Measurements from ENCODE around the gene ZNF366.

Gene ZNF366

DNA sequence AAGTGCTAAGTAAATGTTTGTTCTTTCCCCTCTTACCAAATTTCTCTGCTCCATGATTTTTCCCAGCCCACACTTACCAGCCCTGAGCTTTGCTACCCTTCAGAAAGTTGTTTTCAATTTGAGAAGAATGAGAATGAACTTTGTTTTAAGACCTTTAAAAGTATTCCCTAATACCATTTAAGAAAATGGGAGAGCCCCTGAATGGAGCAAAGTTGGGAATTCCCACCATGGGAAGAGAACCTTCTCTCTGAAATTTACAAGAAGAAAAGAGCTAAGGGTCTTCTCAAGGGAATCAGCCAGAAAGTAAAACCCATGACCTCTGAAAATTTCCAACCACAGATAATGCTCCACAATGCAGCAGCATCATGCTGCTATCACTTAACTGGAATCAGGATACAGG is 17.7 kb downstream of the ZNF366 start:
- no peak for DNase-seq (ENCODE audit: low spot score)

GRCh38 chr5:72488756-72489155 is 18.5 kb downstream of the ZNF366 start:
- DNase-seq (ENCODE audit: low spot score), result no peak

DNA sequence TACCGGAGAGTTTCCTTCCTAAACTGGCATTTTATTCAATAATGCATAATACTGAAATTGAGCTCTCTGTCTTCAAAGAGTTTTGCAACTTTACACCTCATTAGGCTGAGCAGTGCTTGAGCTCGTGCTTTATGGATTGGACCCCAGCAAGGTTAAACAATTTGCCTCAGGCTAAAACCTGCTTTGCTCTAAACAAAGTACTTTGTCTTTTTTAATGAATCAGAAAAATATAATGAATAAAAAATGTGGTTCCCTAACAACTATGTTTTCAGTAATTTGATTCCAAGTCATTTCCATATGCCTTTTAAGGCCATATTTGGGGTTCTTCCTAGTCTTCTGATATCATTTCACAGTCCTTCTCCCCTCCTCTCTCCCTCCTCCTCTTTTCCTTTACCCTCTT is 20.0 kb downstream of the ZNF366 start:
- no peak for DNase-seq (ENCODE audit: low spot score)

- DNase-seq (ENCODE audit: low spot score), result no peak
Observed at GRCh38 chr5:72486371-72486770, 20.8 kb downstream of the ZNF366 start.

DNA sequence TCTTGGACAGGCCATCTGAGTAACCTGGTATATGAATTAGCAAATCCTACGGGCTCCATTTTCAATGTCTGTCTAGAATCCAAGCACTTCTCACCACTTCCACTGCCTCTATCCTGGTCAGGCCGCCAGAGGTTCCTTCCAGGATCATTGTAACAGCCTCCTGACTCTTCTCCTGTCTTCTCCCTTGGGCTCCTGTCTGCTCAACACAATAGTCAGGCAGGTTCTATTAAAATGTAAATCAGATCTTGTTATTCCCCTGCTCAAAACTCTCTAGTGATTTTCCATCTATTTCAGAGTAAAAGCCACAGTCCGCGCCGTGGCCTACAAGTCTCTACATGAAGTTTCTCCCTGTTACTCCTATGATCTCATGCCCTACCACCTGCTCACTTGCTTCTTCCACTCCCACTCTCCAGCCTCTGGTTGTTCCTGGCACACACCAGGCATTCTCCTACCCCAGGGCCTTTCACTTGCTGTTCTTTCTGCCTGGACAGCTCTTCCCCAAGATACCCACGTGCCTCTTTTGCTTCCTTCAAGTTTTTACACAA is 21.7 kb downstream of the ZNF366 start:
- DNase-seq (ENCODE audit: low spot score), result no peak

- no peak for DNase-seq (ENCODE audit: low spot score)
Observed at GRCh38 chr5:72482046-72482445, 25.2 kb downstream of the ZNF366 start.

GRCh38 chr5:72480841-72481240 is 26.4 kb downstream of the ZNF366 start:
- no peak for DNase-seq (ENCODE audit: low spot score)

DNA sequence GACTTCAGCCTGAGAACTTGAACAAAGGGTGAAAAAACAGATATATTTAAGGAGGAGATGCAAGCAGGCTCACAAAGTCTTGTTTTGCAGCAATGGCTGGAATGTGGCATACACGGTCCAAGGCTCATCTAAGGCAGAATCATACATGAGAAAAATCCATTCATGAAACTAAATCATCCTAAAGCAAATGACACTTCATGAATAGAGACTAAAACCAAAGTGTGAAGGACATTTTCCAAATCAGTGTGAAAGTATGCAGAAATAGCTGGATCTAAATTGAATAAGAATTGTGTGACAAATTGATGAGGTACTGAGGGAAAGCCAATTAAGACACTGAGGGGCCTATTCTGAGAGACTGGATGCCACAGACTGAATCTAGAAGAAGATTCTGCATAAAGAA is 27.3 kb downstream of the ZNF366 start:
- DNase-seq (ENCODE audit: low spot score), result no peak

GRCh38 chr5:72478684-72479083 is 28.5 kb downstream of the ZNF366 start:
- DNase-seq (ENCODE audit: low spot score), result no peak

DNA sequence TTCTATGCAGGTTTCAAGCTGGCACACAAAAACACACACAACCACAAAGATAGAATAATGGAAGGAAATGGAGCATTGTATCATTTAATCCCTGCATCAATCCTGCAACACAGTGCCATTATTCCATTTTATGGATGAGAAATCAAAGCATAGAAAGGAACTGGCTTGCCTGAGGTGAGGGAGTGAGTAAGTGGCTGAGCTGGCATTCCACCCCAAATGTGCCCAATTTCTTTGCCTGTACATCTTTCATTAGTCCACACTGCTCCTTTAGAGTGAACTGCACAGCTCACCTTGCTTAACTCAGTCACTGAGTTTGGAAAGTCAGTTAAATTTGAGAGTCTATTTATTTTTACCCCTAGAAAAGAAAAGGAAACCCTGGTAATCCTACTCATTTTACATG is 28.9 kb downstream of the ZNF366 start:
- no peak for DNase-seq (ENCODE audit: low spot score)

DNA sequence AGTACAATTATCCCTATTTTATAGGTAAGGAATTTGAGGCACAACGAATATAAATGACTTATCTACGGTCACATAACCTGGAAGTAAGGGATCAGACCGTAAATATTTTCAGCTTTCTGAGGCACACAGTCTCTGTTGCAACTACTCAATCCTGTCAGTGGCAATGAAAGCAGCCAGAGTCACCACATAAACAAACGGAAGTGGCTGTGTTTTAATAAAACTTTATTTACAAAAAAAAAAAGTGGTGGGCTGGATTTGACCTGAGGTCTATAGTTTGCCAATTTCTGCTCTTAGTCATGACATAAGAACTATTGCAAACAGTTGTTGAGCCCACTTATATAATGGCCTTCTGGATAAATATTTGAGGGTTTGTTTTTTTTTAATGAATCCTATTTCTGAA is 29.6 kb downstream of the ZNF366 start:
- DNase-seq (ENCODE audit: low spot score), result no peak

GRCh38 chr5:72477176-72477575 is 30.0 kb downstream of the ZNF366 start:
- DNase-seq (ENCODE audit: low spot score), result no peak

DNA sequence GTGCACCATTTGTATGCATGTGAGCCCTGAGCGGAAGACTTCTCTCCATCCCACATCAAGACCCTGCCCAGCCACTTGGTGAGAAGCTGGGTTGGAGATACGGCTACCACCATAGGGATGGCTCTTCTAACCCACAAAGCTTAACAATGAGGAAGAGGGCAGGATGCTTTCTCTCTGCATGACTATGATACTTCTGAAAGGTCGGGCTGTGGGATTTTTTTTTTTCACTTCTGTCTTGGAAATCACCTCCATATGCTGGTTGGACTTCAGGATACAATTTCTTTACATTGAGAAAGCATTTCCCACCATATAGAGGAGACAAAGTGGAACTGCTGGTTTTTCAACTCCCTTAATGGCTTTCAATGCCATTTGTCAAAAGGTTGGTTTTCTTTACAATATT is 30.5 kb downstream of the ZNF366 start:
- DNase-seq (ENCODE audit: low spot score), result no peak

GRCh38 chr5:72476275-72476674 is 30.9 kb downstream of the ZNF366 start:
- DNase-seq (ENCODE audit: low spot score), result no peak

DNA sequence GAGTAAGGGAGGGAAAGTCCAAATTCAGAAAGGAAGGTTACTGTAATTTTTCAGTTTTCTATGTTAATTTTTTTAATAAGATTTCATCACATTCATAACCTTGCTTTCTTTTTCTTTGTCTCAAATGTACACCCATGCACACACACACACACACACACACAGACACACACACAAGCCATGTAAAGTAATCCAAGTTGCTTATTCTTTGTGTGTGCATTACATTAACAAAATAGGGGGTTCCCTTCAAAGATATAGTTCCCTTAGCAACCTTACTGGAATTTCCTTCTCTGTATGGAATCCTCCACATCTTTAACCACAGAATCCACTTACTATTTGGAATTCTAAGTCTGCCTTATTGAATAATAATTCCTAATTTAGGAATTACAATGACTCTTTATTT is 32.7 kb downstream of the ZNF366 start:
- DNase-seq (ENCODE audit: low spot score), result no peak

DNA sequence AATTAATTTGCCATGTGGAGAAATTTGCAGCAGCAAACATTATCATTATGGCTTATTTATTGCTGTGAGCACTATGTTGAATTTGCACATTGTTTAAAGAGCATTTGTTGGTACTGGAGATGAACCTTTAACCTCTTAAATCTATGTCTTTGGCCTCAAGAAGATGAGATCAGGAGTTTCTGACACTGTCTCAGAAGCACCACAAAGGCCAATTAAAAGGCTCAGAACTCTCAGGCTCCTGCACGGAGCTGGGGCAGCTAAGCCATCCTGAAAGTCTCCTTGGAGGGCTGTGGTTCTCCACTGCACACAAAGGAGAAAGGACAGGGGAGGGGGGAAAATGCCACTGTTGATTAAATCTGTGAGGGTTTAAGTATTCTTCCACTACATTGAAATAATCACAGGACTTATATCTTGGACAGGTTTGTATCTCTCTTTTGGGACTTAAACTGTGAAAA is 33.1 kb downstream of the ZNF366 start:
- no peak for DNase-seq (ENCODE audit: low spot score)

DNA sequence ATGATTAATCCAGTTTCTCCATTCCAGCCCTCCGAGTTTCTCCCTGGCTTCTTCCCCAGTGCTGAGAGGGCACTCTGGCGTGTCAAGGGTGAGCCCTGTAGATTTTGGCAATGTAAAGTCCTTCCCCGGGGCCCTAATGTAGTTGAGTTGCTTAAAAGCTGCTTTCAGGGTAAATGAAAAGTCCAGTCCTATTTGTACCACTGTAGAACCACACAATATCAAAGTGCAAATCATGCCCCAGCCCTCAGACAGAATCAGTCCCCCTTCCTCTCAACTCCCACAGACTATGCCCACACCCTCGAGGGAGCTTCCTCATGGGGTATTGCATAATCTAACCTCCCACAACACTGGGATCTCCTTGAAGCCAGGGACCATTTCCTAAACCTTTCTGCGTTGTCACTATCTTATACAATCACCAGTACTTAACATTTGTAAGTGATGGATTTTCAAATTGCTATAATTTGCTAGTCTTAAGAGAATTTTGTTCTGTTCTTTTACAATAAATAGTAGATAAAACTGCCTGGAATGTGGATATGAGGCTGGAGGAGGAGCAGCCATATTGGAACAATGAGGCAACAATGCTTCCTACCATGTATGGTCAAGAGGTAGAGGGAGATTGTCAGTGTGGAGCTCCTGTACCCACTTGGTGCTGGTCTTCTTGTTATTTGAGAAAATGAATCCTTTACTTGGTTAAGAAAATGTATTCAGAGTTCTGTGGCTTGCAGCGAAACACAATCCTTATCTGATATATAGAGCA is 34.4 kb downstream of the ZNF366 start:
- DNase-seq (ENCODE audit: low spot score), result no peak

DNA sequence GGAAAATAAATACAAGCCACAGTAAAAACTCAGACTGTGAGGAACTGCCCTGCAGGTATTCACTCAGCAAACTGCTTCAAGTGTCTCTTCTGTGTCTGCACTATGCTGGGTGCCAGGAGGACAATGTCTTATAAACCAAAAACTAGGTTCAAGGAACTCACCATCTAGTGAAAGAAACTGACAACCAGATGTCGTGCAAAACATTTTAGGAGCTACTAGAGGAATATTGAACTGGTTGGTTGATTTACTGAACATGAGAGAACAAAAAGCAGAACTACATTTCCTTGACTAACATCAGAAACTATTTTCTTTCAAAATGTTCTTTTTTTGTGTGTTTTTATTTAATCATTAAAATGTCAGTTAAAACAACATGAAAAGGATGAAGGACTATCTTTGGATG is 35.2 kb downstream of the ZNF366 start:
- no peak for DNase-seq (ENCODE audit: low spot score)

DNA sequence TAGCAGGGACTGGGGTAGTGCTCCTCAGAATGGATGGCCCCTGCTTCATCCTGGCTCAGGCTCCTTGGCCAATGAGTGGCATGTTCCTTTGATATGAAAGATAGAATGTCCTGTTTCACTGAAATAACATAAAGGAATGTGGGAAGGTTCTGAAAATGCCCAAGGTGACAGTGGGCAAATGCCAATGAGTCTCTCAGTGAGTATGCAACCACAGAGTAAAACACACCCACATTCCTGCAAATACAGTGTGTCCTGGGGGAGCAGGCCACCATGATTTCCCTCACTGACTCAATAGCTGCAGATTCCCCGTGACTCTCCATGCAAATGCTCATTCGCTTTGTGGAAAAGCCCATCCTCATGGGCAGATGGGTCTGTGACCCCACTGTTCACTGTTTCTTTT is 36.4 kb downstream of the ZNF366 start:
- DNase-seq (ENCODE audit: low spot score), result no peak

- DNase-seq (ENCODE audit: low spot score), result no peak
Observed at GRCh38 chr5:72468606-72469005, 38.6 kb downstream of the ZNF366 start.

DNA sequence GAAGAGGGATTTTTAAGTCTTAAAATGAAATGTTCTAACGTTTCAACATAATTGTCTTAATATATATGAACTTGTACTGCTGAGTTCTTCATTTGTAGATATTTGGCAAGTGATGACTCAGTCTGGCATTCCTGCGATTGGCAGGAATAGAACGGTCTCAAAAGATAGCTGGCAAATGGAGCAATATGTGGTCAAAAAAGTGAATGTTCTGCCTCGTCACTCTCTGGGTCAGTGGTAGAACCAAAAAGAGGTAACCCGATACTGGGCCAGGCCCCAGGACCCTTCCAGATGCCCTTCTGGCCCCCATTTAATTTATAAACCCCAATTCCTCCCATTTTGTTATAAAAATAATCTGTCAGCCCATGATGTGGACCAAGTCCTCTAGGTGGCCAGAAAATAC is 39.2 kb downstream of the ZNF366 start:
- DNase-seq (ENCODE audit: low spot score), result no peak

DNA sequence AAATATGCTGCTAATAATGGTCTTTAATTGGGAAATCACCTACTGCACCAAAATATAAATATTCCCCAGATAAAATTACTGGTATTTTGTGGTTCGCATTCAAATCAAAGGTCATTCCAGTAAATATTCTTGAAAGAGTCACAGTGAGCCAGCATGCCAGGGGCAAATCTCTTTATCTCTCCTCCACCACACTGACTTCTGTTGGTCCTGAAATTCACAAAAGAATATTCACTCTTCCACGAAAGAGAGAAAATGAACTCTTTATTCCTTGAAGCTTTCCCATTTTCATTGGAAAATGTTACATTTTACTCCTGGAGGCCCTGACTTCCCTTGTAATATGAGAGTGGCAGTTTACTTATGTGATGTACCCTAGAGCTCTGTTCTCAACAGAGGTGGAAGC is 39.7 kb downstream of the ZNF366 start:
- DNase-seq (ENCODE audit: low spot score), result no peak

GRCh38 chr5:72465601-72466563 is 41.3 kb downstream of the ZNF366 start:
- no peak for DNase-seq (ENCODE audit: low spot score)
